Measurements from ENCODE around the gene COPS2. TPM values are rescaled to one million over a fixed set of nuclear protein-coding genes. Genes with fewer than 3 reads are reported as not detected.

Gene COPS2
- total RNA-seq, 1 donor from 2014 or later = 40.7 TPM

- no peaks in the 10 kb centered on the region for H3K9me3 ChIP-seq (ENCODE audit: control insufficient read depth in 3 of 3, low read length in 3 of 3)
- H3K27ac ChIP-seq (ENCODE audit: low read depth, low read length) = no peak overlapping the region
- H3K27me3 ChIP-seq (ENCODE audit: control insufficient read depth in 3 of 3, insufficient read depth in 3 of 3, low read length in 3 of 3) = no peaks in the 10 kb centered on the region
- no peak overlapping the region for H3K4me3 ChIP-seq (ENCODE audit: low read length in 3 of 3)
- H3K9ac ChIP-seq (ENCODE audit: low read depth in 1 of 3, low read length in 3 of 3) = no peak overlapping the region
- no peaks in the 10 kb centered on the region for H3K4me1 ChIP-seq (ENCODE audit: control insufficient read depth in 3 of 3, insufficient read depth in 3 of 3, low read length in 3 of 3)
- peaks cover 0 to 3% (median 0%) of the 10 kb centered on the region in 3 donors for H3K36me3 ChIP-seq (ENCODE audit: control insufficient read depth in 3 of 3, insufficient read depth in 3 of 3, low read length in 3 of 3)
These were observed 34.6 kb downstream of the COPS2 start for GRCh38 chr15:49120832-49121231.

DNA sequence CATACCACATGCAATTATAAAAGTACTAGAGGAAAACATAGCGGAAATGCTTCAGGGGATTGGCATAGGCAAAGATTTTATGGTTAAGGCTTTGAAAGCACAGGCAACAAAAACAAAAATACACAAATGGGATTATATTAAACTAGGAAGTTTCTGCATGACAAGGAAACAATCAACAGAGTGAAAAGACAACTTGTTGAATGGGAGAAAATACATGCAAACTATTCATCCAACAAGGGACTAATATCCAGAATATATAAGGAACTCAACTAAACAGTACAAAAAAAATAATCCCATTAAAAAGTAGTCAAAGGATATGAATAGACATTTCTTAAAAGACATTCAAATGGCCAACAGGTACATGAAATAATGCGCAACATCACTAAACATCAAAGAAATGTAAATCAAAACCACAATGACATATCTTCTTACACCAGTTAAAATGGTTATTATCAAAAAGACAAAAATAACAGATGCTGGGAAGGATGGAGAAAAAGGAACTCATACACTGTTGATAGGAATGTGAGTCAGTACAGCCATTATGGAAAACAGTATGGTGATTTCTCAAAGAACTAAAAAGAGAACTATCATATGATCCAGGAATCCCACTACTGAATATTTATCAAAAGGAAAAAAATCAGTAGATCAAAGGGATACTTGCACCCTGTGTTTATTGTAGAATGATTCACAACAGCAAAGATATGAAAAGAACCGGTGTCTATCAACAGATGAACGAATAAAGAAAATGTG lies 39.1 kb downstream of the COPS2 start:
- Histone ChIP-seq H3K27ac (ENCODE audit: low read depth, low read length) (no peak overlapping the region), H3K4me3 (ENCODE audit: low read length in 3 of 3) (no peak overlapping the region), H3K9me3 (ENCODE audit: control insufficient read depth in 3 of 3, low read length in 3 of 3) (peaks cover 0 to 4% (median 0%) of the 10 kb centered on the region in 3 donors), H3K27me3 (ENCODE audit: control insufficient read depth in 3 of 3, insufficient read depth in 3 of 3, low read length in 3 of 3) (no peaks in the 10 kb centered on the region), H3K36me3 (ENCODE audit: control insufficient read depth in 3 of 3, insufficient read depth in 3 of 3, low read length in 3 of 3) (peaks cover 0 to 9% (median 0%) of the 10 kb centered on the region in 3 donors), H3K4me1 (ENCODE audit: control insufficient read depth in 3 of 3, insufficient read depth in 3 of 3, low read length in 3 of 3) (no peaks in the 10 kb centered on the region), H3K9ac (ENCODE audit: low read depth in 1 of 3, low read length in 3 of 3) (no peak overlapping the region)

DNA sequence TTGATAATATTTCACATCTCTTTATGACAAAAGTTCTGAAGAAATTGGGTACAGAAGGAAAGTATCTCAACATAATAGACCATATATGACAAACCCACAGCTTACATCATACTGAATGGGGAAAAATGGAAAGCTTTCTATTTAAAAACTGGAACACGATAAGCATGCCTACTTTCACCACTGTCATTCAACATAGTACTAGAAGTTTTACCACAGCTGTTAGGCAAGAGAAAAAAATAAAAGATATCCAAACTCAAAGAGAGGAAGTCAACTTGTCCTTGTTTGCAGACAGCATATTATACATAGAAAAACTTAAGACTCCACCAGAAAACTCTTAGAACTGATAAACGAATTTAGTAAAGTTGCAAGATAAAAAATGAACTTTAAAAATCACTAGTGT lies 40.3 kb downstream of the COPS2 start:
- Histone ChIP-seq H3K27ac (ENCODE audit: low read depth, low read length) (no peak overlapping the region), H3K4me1 (ENCODE audit: control insufficient read depth in 3 of 3, insufficient read depth in 3 of 3, low read length in 3 of 3) (peaks cover 3 to 4% (median 4%) of the 10 kb centered on the region in 3 donors), H3K4me3 (ENCODE audit: low read length in 3 of 3) (no peak overlapping the region), H3K27me3 (ENCODE audit: control insufficient read depth in 3 of 3, insufficient read depth in 3 of 3, low read length in 3 of 3) (no peaks in the 10 kb centered on the region), H3K9ac (ENCODE audit: low read depth in 1 of 3, low read length in 3 of 3) (no peak overlapping the region), H3K9me3 (ENCODE audit: control insufficient read depth in 3 of 3, low read length in 3 of 3) (peaks cover 0 to 4% (median 0%) of the 10 kb centered on the region in 3 donors), H3K36me3 (ENCODE audit: control insufficient read depth in 3 of 3, insufficient read depth in 3 of 3, low read length in 3 of 3) (peaks cover 3 to 12% (median 4%) of the 10 kb centered on the region in 3 donors)

- no peaks in the 10 kb centered on the region for H3K27me3 ChIP-seq (ENCODE audit: control insufficient read depth in 3 of 3, insufficient read depth in 3 of 3, low read length in 3 of 3)
- peaks cover 3 to 6% (median 4%) of the 10 kb centered on the region in 3 donors for H3K4me1 ChIP-seq (ENCODE audit: control insufficient read depth in 3 of 3, insufficient read depth in 3 of 3, low read length in 3 of 3)
- H3K27ac ChIP-seq (ENCODE audit: low read depth, low read length) = no peak overlapping the region
- H3K36me3 ChIP-seq (ENCODE audit: control insufficient read depth in 3 of 3, insufficient read depth in 3 of 3, low read length in 3 of 3) = peaks cover 4 to 18% (median 10%) of the 10 kb centered on the region in 3 donors
- no peak overlapping the region for H3K4me3 ChIP-seq (ENCODE audit: low read length in 3 of 3)
- no peak overlapping the region for H3K9ac ChIP-seq (ENCODE audit: low read depth in 1 of 3, low read length in 3 of 3)
- H3K9me3 ChIP-seq (ENCODE audit: control insufficient read depth in 3 of 3, low read length in 3 of 3) = peaks cover 0 to 4% (median 0%) of the 10 kb centered on the region in 3 donors
These were observed 45.0 kb downstream of the COPS2 start for GRCh38 chr15:49110158-49110944.

DNA sequence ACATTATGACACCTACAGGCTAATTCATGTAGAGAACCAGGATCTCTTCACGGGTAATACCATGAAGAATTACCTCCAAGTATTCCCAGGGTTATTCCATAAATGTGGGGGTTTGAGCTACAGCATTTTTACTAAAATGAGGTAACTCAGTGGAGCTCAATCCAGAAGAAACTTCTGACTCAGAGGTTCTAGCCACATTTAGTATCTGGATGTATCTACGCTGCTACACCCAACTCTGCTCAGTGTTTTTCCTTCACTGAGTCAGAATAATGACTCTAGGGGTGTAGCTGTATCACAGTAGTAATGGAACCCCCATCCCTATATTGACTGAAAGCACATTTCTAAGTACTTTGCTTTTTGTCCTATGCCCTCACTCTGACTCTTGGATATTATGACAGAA lies 52.4 kb downstream of the COPS2 start:
- no peak overlapping the region for H3K27ac ChIP-seq (ENCODE audit: low read depth, low read length)
- peaks cover 0 to 9% (median 7%) of the 10 kb centered on the region in 3 donors for H3K36me3 ChIP-seq (ENCODE audit: control insufficient read depth in 3 of 3, insufficient read depth in 3 of 3, low read length in 3 of 3)
- no peak overlapping the region for H3K9ac ChIP-seq (ENCODE audit: low read depth in 1 of 3, low read length in 3 of 3)
- no peaks in the 10 kb centered on the region for H3K4me1 ChIP-seq (ENCODE audit: control insufficient read depth in 3 of 3, insufficient read depth in 3 of 3, low read length in 3 of 3)
- no peak overlapping the region for H3K4me3 ChIP-seq (ENCODE audit: low read length in 3 of 3)
- H3K27me3 ChIP-seq (ENCODE audit: control insufficient read depth in 3 of 3, insufficient read depth in 3 of 3, low read length in 3 of 3) = no peaks in the 10 kb centered on the region
- H3K9me3 ChIP-seq (ENCODE audit: control insufficient read depth in 3 of 3, low read length in 3 of 3) = no peaks in the 10 kb centered on the region

DNA sequence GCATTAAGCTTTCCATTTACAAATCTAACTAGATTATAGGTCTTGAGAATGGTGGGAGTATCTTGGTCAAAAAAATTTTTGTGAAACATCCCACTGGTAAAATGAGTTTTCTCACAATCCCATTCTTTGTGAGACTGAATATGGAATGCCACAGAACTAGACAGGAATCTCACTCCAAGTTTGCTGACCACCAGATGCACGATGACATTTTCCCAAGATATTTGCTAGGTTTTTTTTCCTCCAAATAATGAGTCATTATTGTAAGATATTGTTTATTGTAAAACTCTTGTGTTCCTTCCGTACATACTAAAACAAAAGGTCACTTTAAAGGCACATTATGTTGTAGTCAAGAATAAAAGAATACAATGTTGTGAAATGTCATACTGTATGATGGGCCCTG lies 53.9 kb downstream of the COPS2 start:
- Histone ChIP-seq H3K27me3 (ENCODE audit: control insufficient read depth in 3 of 3, insufficient read depth in 3 of 3, low read length in 3 of 3) (no peaks in the 10 kb centered on the region), H3K36me3 (ENCODE audit: control insufficient read depth in 3 of 3, insufficient read depth in 3 of 3, low read length in 3 of 3) (peaks cover 0 to 9% (median 7%) of the 10 kb centered on the region in 3 donors), H3K4me1 (ENCODE audit: control insufficient read depth in 3 of 3, insufficient read depth in 3 of 3, low read length in 3 of 3) (no peaks in the 10 kb centered on the region), H3K4me3 (ENCODE audit: low read length in 3 of 3) (no peak overlapping the region), H3K27ac (ENCODE audit: low read depth, low read length) (no peak overlapping the region), H3K9me3 (ENCODE audit: control insufficient read depth in 3 of 3, low read length in 3 of 3) (no peaks in the 10 kb centered on the region), H3K9ac (ENCODE audit: low read depth in 1 of 3, low read length in 3 of 3) (no peak overlapping the region)

- Histone ChIP-seq H3K9me3 (ENCODE audit: control insufficient read depth in 3 of 3, low read length in 3 of 3) (no peaks in the 10 kb centered on the region), H3K4me3 (ENCODE audit: low read length in 3 of 3) (no peak overlapping the region), H3K27ac (ENCODE audit: low read depth, low read length) (no peak overlapping the region), H3K27me3 (ENCODE audit: control insufficient read depth in 3 of 3, insufficient read depth in 3 of 3, low read length in 3 of 3) (no peaks in the 10 kb centered on the region), H3K36me3 (ENCODE audit: control insufficient read depth in 3 of 3, insufficient read depth in 3 of 3, low read length in 3 of 3) (no peaks in the 10 kb centered on the region), H3K4me1 (ENCODE audit: control insufficient read depth in 3 of 3, insufficient read depth in 3 of 3, low read length in 3 of 3) (no peaks in the 10 kb centered on the region), H3K9ac (ENCODE audit: low read depth in 1 of 3, low read length in 3 of 3) (no peak overlapping the region)
These were observed 59.2 kb downstream of the COPS2 start for GRCh38 chr15:49096090-49096750.

GRCh38 chr15:49094923-49095322 lies 60.5 kb downstream of the COPS2 start:
- H3K36me3 ChIP-seq (ENCODE audit: control insufficient read depth in 3 of 3, insufficient read depth in 3 of 3, low read length in 3 of 3) = no peaks in the 10 kb centered on the region
- H3K27me3 ChIP-seq (ENCODE audit: control insufficient read depth in 3 of 3, insufficient read depth in 3 of 3, low read length in 3 of 3) = no peaks in the 10 kb centered on the region
- no peaks in the 10 kb centered on the region for H3K9me3 ChIP-seq (ENCODE audit: control insufficient read depth in 3 of 3, low read length in 3 of 3)
- no peaks in the 10 kb centered on the region for H3K4me1 ChIP-seq (ENCODE audit: control insufficient read depth in 3 of 3, insufficient read depth in 3 of 3, low read length in 3 of 3)
- no peak overlapping the region for H3K4me3 ChIP-seq (ENCODE audit: low read length in 3 of 3)
- no peak overlapping the region for H3K27ac ChIP-seq (ENCODE audit: low read depth, low read length)
- H3K9ac ChIP-seq (ENCODE audit: low read depth in 1 of 3, low read length in 3 of 3) = no peak overlapping the region

- H3K27me3 ChIP-seq (ENCODE audit: control insufficient read depth in 3 of 3, insufficient read depth in 3 of 3, low read length in 3 of 3) = no peaks in the 10 kb centered on the region
- no peaks in the 10 kb centered on the region for H3K36me3 ChIP-seq (ENCODE audit: control insufficient read depth in 3 of 3, insufficient read depth in 3 of 3, low read length in 3 of 3)
- no peak overlapping the region for H3K27ac ChIP-seq (ENCODE audit: low read depth, low read length)
- H3K4me3 ChIP-seq (ENCODE audit: low read length in 3 of 3) = no peak overlapping the region
- no peak overlapping the region for H3K9ac ChIP-seq (ENCODE audit: low read depth in 1 of 3, low read length in 3 of 3)
- no peaks in the 10 kb centered on the region for H3K4me1 ChIP-seq (ENCODE audit: control insufficient read depth in 3 of 3, insufficient read depth in 3 of 3, low read length in 3 of 3)
- no peaks in the 10 kb centered on the region for H3K9me3 ChIP-seq (ENCODE audit: control insufficient read depth in 3 of 3, low read length in 3 of 3)
These were observed 61.9 kb downstream of the COPS2 start for GRCh38 chr15:49093252-49094105.
